Bronchial epithelial cell (primary cell): Measurements from ENCODE around the gene PAK4. TPM values are rescaled to one million over a fixed set of nuclear protein-coding genes. Genes with fewer than 3 reads are reported as not detected.

Experiments
- DNase-seq: peaks from one replicate; pipeline ENCODE4 v3.0.0-alpha.2; 2010; ENCODE audit warnings: low read depth
- FAIRE-seq: peaks from 2 replicates; lab custom pipeline; 2011; peaks lifted over from hg19 to GRCh38; lab: Jason Lieb, UNC
- H3K27me3 ChIP-seq: 2 replicates; pipeline ENCODE4 v1.5.1; 2011; ENCODE audit warnings: low read length; ENCODE audit not compliant: control insufficient read depth, insufficient read depth
- H3K36me3 ChIP-seq: 2 replicates; pipeline ENCODE4 v1.5.1; 2011; ENCODE audit warnings: low read length; ENCODE audit not compliant: control insufficient read depth, insufficient read depth
- H3K4me3 ChIP-seq: 2 replicates; pipeline ENCODE4 v1.5.1; 2011; ENCODE audit warnings: mild to moderate bottlenecking, low read depth, low read length, control low read depth
- CTCF ChIP-seq: IDR thresholded peaks from 2 replicates; pipeline ENCODE4 v1.5.1; 2011; ENCODE audit warnings: mild to moderate bottlenecking, moderate library complexity, low read length, control low read depth, inconsistent platforms; ENCODE audit not compliant: insufficient read depth, severe bottlenecking
- total RNA-seq: library from RNA; depleted of rRNA; stranded (reverse); fragments of >200 nt; gene quantifications from 2 replicates; pipeline ENCODE4 v1.2.1, GENCODE V29; 2014

Gene PAK4
- total RNA-seq = 4.5 and 6.8 TPM in 2 replicates

GRCh38 chr19:39125554-39126311 lies at the start of gene PAK4:
Gene PAK4, plus strand, starts transcription at chr19:39125786. Its CDS starts 43,768 bp downstream, at chr19:39169554.
- FAIRE-seq = no peak
- Histone ChIP-seq H3K4me3 (peak within 1 kb of the TSS; percentile 85), H3K36me3 (no peaks in the 10 kb centered on the region), H3K27me3 (no peaks in the 10 kb centered on the region)
- peak; percentile 90 for DNase-seq
- TF ChIP-seq CTCF = no peak

GRCh38 chr19:39077323-39077722 lies 48.3 kb upstream of the PAK4 start:
- no peak for TF ChIP-seq CTCF
- Histone ChIP-seq H3K36me3 (no peaks in the 10 kb centered on the region), H3K4me3 (no peak overlapping the region), H3K27me3 (no peaks in the 10 kb centered on the region)
- DNase-seq (no peak), FAIRE-seq (no peak)

GRCh38 chr19:39078436-39079200 lies 47.0 kb upstream of the PAK4 start:
- no peaks in the 10 kb centered on the region for H3K27me3 ChIP-seq
- no peaks in the 10 kb centered on the region for H3K36me3 ChIP-seq
- no peak overlapping the region for H3K4me3 ChIP-seq
- TF ChIP-seq CTCF = no peak
- FAIRE-seq (no peak), DNase-seq (peak; percentile 98)

GRCh38 chr19:39080431-39080830 lies 45.2 kb upstream of the PAK4 start:
- DNase-seq (peak; percentile 21), FAIRE-seq (no peak)
- H3K27me3 ChIP-seq = no peaks in the 10 kb centered on the region
- H3K4me3 ChIP-seq = no peak overlapping the region
- TF ChIP-seq CTCF = no peak
- H3K36me3 ChIP-seq = no peaks in the 10 kb centered on the region

GRCh38 chr19:39082167-39082566 lies 43.4 kb upstream of the PAK4 start:
- Histone ChIP-seq H3K4me3 (no peak overlapping the region), H3K27me3 (no peaks in the 10 kb centered on the region), H3K36me3 (no peaks in the 10 kb centered on the region)
- no peak for DNase-seq
- no peak for TF ChIP-seq CTCF
- FAIRE-seq = no peak
